K562 (cell line): ENCODE measurements around the gene AGFG2. TPM values are rescaled to one million over a fixed set of nuclear protein-coding genes. Genes with fewer than 3 reads are reported as not detected.

Experiments used
- BCOR ChIP-seq: fragments of 450-650 bp; IDR thresholded peaks from 2 replicates; pipeline ENCODE4 v1.6.1; 2016
- FOS ChIP-seq: IDR thresholded peaks from 3 replicates; pipeline ENCODE4 v1.6.1; 2011; ENCODE audit not compliant: insufficient read length; ENCODE audit errors: extremely low read depth
- FOXK2 ChIP-seq, 2 experiments: fragments of 450-650 bp; IDR thresholded peaks in 1 of 2; conservative IDR thresholded peaks in 1 of 2; 2 replicates each; pipeline ENCODE4 v1.6.1; 2016; ENCODE audit warnings: low read depth in 2 of 2, mild to moderate bottlenecking in 1 of 2
- GATAD2B ChIP-seq: fragments of 450-650 bp; IDR thresholded peaks from 2 replicates; pipeline ENCODE4 v1.6.1; 2017; ENCODE audit warnings: mild to moderate bottlenecking, borderline replicate concordance
- HBP1 ChIP-seq: fragments of 450-650 bp; formaldehyde crosslinking; IDR thresholded peaks from 2 replicates; pipeline ENCODE4 v1.4.0; 2022; ENCODE audit warnings: missing genetic modification characterization
- HNRNPUL1 ChIP-seq: fragments of 200-400 bp; formaldehyde crosslinking; IDR thresholded peaks from 2 replicates; pipeline ENCODE4 v1.6.1; 2017; ENCODE audit warnings: low read length
- MCM3 ChIP-seq: fragments of 450-650 bp; IDR thresholded peaks from 2 replicates; pipeline ENCODE4 v1.6.1; 2016
- NFE2 ChIP-seq: IDR thresholded peaks from 2 replicates; pipeline ENCODE4 v1.6.1; 2014; ENCODE audit warnings: antibody characterized with exemption, low read depth
- NFE2L1 ChIP-seq: fragments of 450-650 bp; IDR thresholded peaks from 2 replicates; pipeline ENCODE4 v1.6.1; 2016; ENCODE audit warnings: missing genetic modification characterization, low read depth, mild to moderate bottlenecking, missing compliant biosample characterization, moderate library complexity, borderline replicate concordance
- PHB2 ChIP-seq: fragments of 450-650 bp; IDR thresholded peaks from 2 replicates; pipeline ENCODE4 v1.6.1; 2017; ENCODE audit warnings: low read depth
- PTBP1 ChIP-seq: fragments of 200-400 bp; formaldehyde crosslinking; IDR thresholded peaks from 2 replicates; pipeline ENCODE4 v1.6.1; 2017; ENCODE audit warnings: low read depth, low read length
- RCOR1 ChIP-seq, 2 experiments: IDR thresholded peaks; 2 replicates each; pipeline ENCODE4 v1.6.1; 2012; ENCODE audit warnings: low read depth in 2 of 2, low read length in 2 of 2, borderline replicate concordance in 1 of 2, improper control_type of control experiment in 1 of 2
- SNIP1 ChIP-seq: fragments of 450-650 bp; IDR thresholded peaks from 2 replicates; pipeline ENCODE4 v1.7.1; 2017; ENCODE audit warnings: low read depth, mild to moderate bottlenecking
- TCF15 ChIP-seq: fragments of 250-450 bp; sonication (Bioruptor Pico); IDR thresholded peaks from 2 replicates; pipeline ENCODE4 v1.8.0; 2022; ENCODE audit warnings: moderate library complexity, mild to moderate bottlenecking, inconsistent platforms
- TEAD1 ChIP-seq, 2 experiments: fragments of 450-650 bp in 1 of 2; sonication (generic) in 1 of 2; formaldehyde crosslinking; IDR thresholded peaks; 2 replicates each; pipeline versions ENCODE4 v1.4.0 to v1.8.0; 2020 to 2022; ENCODE audit warnings: mild to moderate bottlenecking in 2 of 2, missing genetic modification reagents in 1 of 2
- TFAP4 ChIP-seq: sonication (generic); formaldehyde crosslinking; IDR thresholded peaks from 2 replicates; pipeline ENCODE4 v1.8.0; 2022; ENCODE audit warnings: missing genetic modification reagents, mild to moderate bottlenecking, moderate library complexity, borderline replicate concordance
- THAP12 ChIP-seq: fragments of 250-450 bp; sonication (Bioruptor Pico); IDR thresholded peaks from 2 replicates; pipeline ENCODE4 v1.9.0; 2021; ENCODE audit warnings: mild to moderate bottlenecking, inconsistent platforms
- ZNF24 ChIP-seq: fragments of 450-650 bp; IDR thresholded peaks from 2 replicates; pipeline ENCODE4 v1.6.1; 2016
- ZNF282 ChIP-seq: sonication (generic); formaldehyde crosslinking; IDR thresholded peaks from 2 replicates; pipeline ENCODE4 v1.8.1; 2023; ENCODE audit warnings: missing genetic modification reagents
- ZNF449 ChIP-seq: fragments of 250-450 bp; sonication (Bioruptor Pico); IDR thresholded peaks from 2 replicates; pipeline ENCODE4 v1.8.0; 2022; ENCODE audit warnings: moderate library complexity, mild to moderate bottlenecking, inconsistent platforms
- ZNF830 ChIP-seq: fragments of 250-450 bp; sonication (Bioruptor Pico); IDR thresholded peaks from 2 replicates; pipeline ENCODE4 v1.5.0; 2021; ENCODE audit warnings: mild to moderate bottlenecking
- polyA plus RNA-seq, 8 experiments: library from polyadenylated mRNA; depleted of rRNA in 4 of 8; stranded (reverse) in 5 of 8; unstranded in 3 of 8; fragments of >200 nt; fragmentation: Nextera tagmentation in 2 of 8; fragmentation: Illumina TruSeq in 1 of 8; extraction: Ambion mirVana in 2 of 8; extraction: Trizol in 1 of 8; gene quantifications; 2 replicates each; pipeline versions ENCODE4 v1.2.1 to v1.2.3, GENCODE V29; 2011 to 2014; ENCODE audit warnings: inconsistent platforms in 1 of 8, missing spikeins in 1 of 8
- total RNA-seq, 7 experiments: library from RNA; depleted of rRNA in 6 of 7; stranded (reverse); fragments of >200 nt in 6 of 7; fragmentation: Illumina TruSeq in 2 of 7; extraction: Trizol in 2 of 7; gene quantifications; 2 replicates each; pipeline versions ENCODE4 v1.2.1 to v1.2.3, GENCODE V29; 2011 to 2021; ENCODE audit warnings: low replicate concordance in 1 of 7

AGFG2 gene
- total and polyA plus RNA-seq, 9 of the 15 experiments (the other 6 are each of a cell fraction or from before 2014, with no cell fraction given): 0.31 to 23.1 (median 6.5) TPM

- TF ChIP-seq THAP12 (CRISPR knock-in tag) (no peak), GATAD2B (no peak), MCM3 (no peak), SNIP1 (no peak), FOXK2 (conservative IDR thresholded peaks at IDR 0.05 in 1 of 2, IDR thresholded peaks at IDR 0.05 in 1 of 2; ENCODE audit: low read depth in 2 of 2) (no peak), TCF15 (no peak), ZNF449 (CRISPR knock-in tag) (no peak), RCOR1 (IDR thresholded peaks at IDR 0.05; ENCODE audit: borderline replicate concordance in 1 of 2, low read depth in 2 of 2, low read length in 2 of 2) (peak; percentile 72 to 98; a peak in 3 of 4 replicates), ZNF830 (CRISPR knock-in tag) (no peak), BCOR (no peak), TEAD1 (CRISPR knock-in tag; IDR thresholded peaks at IDR 0.05) (no peak), NFE2L1 (no peak), TFAP4 (peak; percentile 93), HBP1 (CRISPR knock-in tag) (no peak), NFE2 (no peak), ZNF24 (no peak), FOS (no peak), PTBP1 (no peak), PHB2 (no peak), ZNF282 (CRISPR knock-in tag) (no peak), HNRNPUL1 (no peak)
- TF ChIP-seq, all 486 proteins: peak for 18
These were observed 49.2 kb upstream of the AGFG2 start (continued) for GRCh38 chr7:100489824-100490223.
